ENCODE measurements around the gene NUP210.

Gene NUP210

GRCh38 chr3:13274551-13275332, 145.4 kb downstream of the NUP210 start:
- DNase-seq (ENCODE audit: low read depth) = no peak

DNA sequence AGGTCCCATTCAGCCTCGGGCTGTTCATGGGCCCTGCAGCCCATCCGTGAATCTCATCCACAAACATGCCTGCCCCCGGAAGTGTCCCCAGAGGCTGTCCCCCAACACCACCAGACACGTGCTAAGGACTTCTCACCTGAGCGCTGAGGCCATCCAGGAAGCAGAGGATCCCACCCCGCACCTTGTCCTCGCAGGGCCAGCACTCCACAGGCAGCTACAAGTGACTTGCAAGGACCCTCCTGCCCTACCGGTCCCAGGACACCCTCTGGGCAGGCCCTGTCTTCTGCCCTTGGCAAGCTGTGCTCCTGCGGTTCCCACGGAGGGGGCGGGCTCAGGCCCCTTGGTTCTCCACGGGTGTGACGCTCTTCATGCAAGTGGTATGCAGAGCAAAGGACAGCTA, 146.0 kb downstream of the NUP210 start:
- DNase-seq (ENCODE audit: low read depth) = no peak

GRCh38 chr3:13273604-13274105, 146.5 kb downstream of the NUP210 start:
- no peak for DNase-seq (ENCODE audit: low read depth)

DNA sequence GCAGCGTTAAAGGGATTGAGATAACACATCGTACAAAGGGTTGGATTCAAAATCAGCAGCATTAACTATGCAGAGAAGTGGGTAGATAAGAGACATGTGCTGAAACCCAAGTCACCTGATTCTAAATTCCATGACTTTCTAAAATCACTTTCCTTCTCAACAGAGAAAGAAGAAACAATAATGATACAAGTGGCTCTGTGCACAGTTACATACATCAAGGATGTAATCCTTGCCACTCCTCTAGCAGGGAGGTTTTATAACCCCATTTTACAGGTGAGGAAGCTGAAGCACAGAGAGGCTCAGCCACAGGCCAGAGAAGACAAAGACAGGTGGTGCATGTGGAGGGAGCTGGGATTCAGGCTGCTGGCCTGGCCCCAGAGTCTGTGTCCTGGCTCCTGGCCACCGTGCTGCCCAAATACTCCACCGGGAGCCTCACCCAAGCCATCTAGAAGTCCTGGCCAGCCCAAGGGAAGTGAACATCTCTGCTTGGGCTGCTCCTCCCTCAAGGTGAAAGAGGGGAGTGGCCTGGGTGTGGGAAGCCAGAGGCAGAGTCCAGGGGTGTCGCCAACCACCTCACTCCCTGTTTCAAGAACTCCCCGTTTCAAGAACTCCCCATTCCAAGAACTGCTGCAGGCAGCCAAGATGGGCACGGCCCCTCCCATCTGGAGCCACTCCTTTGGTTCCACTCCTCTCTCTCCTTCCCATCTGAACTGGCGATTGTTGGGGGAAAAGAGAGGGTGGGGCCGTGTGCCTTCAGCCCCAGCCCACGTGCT, 147.1 kb downstream of the NUP210 start:
- no peak for DNase-seq (ENCODE audit: low read depth)

GRCh38 chr3:13269711-13270378, 150.3 kb downstream of the NUP210 start:
- no peak for DNase-seq (ENCODE audit: low read depth)

DNA sequence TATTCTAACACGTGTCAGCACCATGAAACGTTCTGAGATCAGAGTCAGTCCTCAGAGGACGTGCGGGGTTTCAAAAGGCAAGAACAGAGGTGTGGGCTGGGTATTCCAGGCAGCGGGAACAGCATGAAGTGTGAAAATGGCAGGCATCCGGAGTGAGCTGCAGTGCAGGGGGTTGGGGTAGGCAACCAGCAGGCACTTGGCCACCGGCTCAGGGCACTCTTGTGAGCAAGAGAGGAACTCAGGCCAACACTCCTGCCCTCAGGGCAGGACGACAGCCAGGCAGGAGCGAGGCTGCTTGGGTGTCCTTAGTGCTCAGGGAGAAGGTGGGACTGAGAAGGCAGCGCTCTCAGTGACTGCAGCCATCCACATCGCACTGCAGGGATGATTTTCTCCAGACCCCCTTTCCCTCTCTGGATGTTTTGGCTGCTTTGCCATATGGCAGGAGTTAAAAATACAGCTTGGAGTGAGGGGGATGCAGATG, 151.1 kb downstream of the NUP210 start:
- DNase-seq (ENCODE audit: low read depth) = no peak

GRCh38 chr3:13268120-13268519, 152.0 kb downstream of the NUP210 start:
- no peak for DNase-seq (ENCODE audit: low read depth)

DNA sequence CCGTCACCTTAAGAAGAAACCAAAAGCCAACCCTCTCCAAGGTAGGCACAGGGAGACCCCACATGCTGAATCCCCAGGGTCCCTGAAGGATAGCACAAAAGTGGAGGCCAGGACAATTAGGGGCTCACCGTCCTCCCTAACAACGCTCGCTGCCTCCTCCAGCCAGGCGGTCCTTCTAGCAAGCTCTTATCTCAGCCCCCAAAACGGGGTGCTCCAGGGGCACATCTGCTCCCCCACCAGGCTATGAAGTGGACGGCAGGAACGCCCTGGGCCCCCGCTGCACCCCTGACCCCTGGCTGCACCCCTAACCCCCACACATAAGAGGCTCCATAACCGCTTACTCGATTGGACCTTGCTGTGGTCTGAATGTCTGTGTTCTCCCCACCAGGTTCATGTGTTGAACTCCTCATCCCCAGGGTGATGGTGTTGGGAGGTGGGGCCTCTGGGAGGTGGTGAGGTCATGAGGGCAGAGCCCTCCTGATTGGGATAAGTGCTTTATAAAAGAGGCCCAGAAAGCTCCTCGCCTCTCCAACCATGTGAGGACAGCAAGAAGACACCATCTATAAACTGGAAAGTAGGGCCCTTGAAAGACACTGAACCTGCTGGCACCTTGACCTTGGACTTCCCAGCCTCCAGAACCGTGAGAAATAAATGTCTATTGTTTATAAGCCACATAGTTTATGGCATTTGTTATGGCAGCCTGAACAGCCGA, 153.3 kb downstream of the NUP210 start:
- DNase-seq (ENCODE audit: low read depth) = no peak

Data from ELR (cell line).